ENCODE data around the gene MBP.

DNA sequence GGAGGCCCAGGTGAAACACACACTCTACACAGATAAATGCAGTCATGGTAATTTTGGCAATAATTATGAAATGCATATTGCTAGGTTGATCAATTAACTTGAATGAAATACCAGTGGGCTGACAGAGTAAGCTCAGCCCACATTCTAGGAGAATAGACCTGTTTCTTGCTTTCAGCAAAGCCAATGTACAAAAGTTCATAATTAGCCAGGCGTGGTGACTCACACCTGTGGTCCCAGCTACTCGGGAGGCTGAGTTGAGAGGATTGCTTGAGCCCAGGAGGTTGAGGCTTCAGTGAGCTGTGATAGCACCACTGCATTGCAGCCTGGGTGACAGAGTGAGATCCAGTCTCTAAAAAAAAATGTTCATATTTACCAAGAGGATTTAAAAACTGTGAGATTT is 15.7 kb upstream of the MBP start:
- TF ChIP-seq SIN3A (IDR thresholded peaks at IDR 0.05; ENCODE audit: borderline replicate concordance, low read depth, low read length), result no peak
- TF ChIP-seq, protein P1, sequence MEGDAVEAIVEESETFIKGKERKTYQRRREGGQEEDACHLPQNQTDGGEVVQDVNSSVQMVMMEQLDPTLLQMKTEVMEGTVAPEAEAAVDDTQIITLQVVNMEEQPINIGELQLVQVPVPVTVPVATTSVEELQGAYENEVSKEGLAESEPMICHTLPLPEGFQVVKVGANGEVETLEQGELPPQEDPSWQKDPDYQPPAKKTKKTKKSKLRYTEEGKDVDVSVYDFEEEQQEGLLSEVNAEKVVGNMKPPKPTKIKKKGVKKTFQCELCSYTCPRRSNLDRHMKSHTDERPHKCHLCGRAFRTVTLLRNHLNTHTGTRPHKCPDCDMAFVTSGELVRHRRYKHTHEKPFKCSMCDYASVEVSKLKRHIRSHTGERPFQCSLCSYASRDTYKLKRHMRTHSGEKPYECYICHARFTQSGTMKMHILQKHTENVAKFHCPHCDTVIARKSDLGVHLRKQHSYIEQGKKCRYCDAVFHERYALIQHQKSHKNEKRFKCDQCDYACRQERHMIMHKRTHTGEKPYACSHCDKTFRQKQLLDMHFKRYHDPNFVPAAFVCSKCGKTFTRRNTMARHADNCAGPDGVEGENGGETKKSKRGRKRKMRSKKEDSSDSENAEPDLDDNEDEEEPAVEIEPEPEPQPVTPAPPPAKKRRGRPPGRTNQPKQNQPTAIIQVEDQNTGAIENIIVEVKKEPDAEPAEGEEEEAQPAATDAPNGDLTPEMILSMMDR (CRISPR knock-in tag; IDR thresholded peaks at IDR 0.05), result no peak
- TF ChIP-seq ELF4 (CRISPR knock-in tag; IDR thresholded peaks at IDR 0.05; ENCODE audit: borderline replicate concordance), result no peak
- no peak for TF ChIP-seq TCF12 (IDR thresholded peaks at IDR 0.05)
- TF ChIP-seq TCF12 (CRISPR knock-in tag; IDR thresholded peaks at IDR 0.05), result no peak
- no peak for TF ChIP-seq ATAD3A (CRISPR knock-in tag; IDR thresholded peaks at IDR 0.05)
- no peak for TF ChIP-seq ZSCAN9 (CRISPR knock-in tag; IDR thresholded peaks at IDR 0.05; ENCODE audit: borderline replicate concordance)
- no peak for TF ChIP-seq GABPB1 (CRISPR knock-in tag; IDR thresholded peaks at IDR 0.05)

Data from HepG2 (cell line).